Muscle of leg (tissue), 11 donors: Measurements from ENCODE around the gene ZNF486. TPM values are rescaled to one million over a fixed set of nuclear protein-coding genes. Genes with fewer than 3 reads are reported as not detected.
"Not testable (repeated sequence)": the region's sequence is repeated elsewhere in the genome, so short reads cannot be mapped to it uniquely, and the experiment has no call there.

Source experiments
- DNase-seq: peaks from one replicate; pipeline ENCODE4 v3.0.0; 2013
- H3K27ac ChIP-seq: one replicate; pipeline ENCODE4 v1.5.1; 2013; ENCODE audit warnings: mild to moderate bottlenecking, low read length, control low read depth
- H3K27me3 ChIP-seq: one replicate; pipeline ENCODE4 v1.6.1; 2013; ENCODE audit warnings: low read length; ENCODE audit not compliant: control insufficient read depth, insufficient read depth
- H3K36me3 ChIP-seq: one replicate; pipeline ENCODE4 v1.6.1; 2013; ENCODE audit warnings: low read length; ENCODE audit not compliant: control insufficient read depth, insufficient read depth
- H3K4me1 ChIP-seq: one replicate; pipeline ENCODE4 v1.6.1; 2013; ENCODE audit warnings: low read length; ENCODE audit not compliant: control insufficient read depth, insufficient read depth
- H3K4me3 ChIP-seq: one replicate; pipeline ENCODE4 v1.5.1; 2013; ENCODE audit warnings: low read length, control low read depth
- H3K9me3 ChIP-seq: replicated peaks from 2 replicates; pipeline ENCODE4 v1.6.1; 2013; ENCODE audit warnings: low read depth, low read length; ENCODE audit not compliant: control insufficient read depth
- WGBS: methylation state at CpG from one replicate; pipeline ENCODE4 v1.1.5; 2013; ENCODE audit warnings: missing lambda C conversion rate; ENCODE audit not compliant: insufficient coverage; 5-methylcytosine and 5-hydroxymethylcytosine counted together
- polyA plus RNA-seq, 8 donors: library from polyadenylated mRNA; unstranded; fragments of 120-200 nt; gene quantifications; one replicate each; pipeline versions ENCODE4 v1.2.1 to v1.2.3, GENCODE V29; 2013; ENCODE audit warnings: inconsistent platforms in 1 of 8, low replicate concordance in 1 of 8; ENCODE audit not compliant: insufficient read length in 8 of 8, insufficient read depth in 1 of 8
- total RNA-seq: library from RNA; stranded (reverse); fragments of 120-200 nt; gene quantifications from one replicate; pipeline ENCODE4 v1.2.4, GENCODE V29; 2013

ZNF486 gene
- total and polyA plus RNA-seq, 9 donors: 4.3 to 7.5 (median 5.3) TPM

GRCh38 chr19:20214366-20214765, 47.4 kb downstream of the ZNF486 start:
- H3K27ac ChIP-seq, DNase-seq: not testable (repeated sequence)
- 93% methylated on average over 3 of the region's 26 CpGs for WGBS

GRCh38 chr19:20221605-20222004, 54.6 kb downstream of the ZNF486 start:
- not testable (repeated sequence) for H3K4me1 ChIP-seq, DNase-seq, H3K4me3 ChIP-seq, H3K27me3 ChIP-seq, H3K36me3 ChIP-seq, H3K9me3 ChIP-seq, H3K27ac ChIP-seq
- no CpG with 5 or more reads among the region's 1 CpG for WGBS

More at GRCh38 chr19:20214366-20214765, 47.4 kb downstream of the ZNF486 start:
- not testable (repeated sequence) for H3K9me3 ChIP-seq, H3K36me3 ChIP-seq, H3K4me3 ChIP-seq, H3K4me1 ChIP-seq, H3K27me3 ChIP-seq

DNA sequence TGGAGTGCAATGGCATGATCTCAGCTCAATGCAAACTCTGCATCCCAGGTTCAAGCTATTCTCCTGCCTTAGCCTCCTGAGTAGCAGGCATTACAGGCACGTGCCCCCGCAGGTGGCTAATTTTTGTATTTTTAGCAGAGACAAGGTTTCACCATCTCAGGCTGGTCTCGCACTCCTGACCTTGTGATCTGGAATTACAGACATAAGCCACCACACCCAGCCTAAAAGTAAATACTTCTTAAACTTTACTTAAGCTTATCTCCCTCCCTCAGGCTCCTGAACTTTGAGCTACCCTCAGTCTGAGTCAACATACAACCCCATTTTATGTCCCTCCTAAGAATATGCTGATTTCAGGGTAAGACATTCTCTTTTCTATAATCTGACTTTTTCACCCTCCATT, 66.1 kb downstream of the ZNF486 start:
- no peak overlapping the region for H3K4me3 ChIP-seq
- WGBS: 93% methylated on average over 3 of the region's 3 CpGs

GRCh38 chr19:20235156-20235555, 68.1 kb downstream of the ZNF486 start:
- Histone ChIP-seq H3K27ac (no peak overlapping the region), H3K4me1 (peaks cover 7% of the 10 kb centered on the region), H3K4me3 (no peak overlapping the region), H3K27me3 (no peaks in the 10 kb centered on the region), H3K9me3 (no peaks in the 10 kb centered on the region), H3K36me3 (no peaks in the 10 kb centered on the region)
- DNase-seq: no peak
- 100% methylated on average over 2 of the region's 8 CpGs for WGBS

More for the DNA sequence above, 66.1 kb downstream of the ZNF486 start:
- H3K27ac ChIP-seq: no peak overlapping the region
- DNase-seq: no peak
- no peaks in the 10 kb centered on the region for H3K36me3 ChIP-seq
- peaks cover 7% of the 10 kb centered on the region for H3K4me1 ChIP-seq
- no peaks in the 10 kb centered on the region for H3K27me3 ChIP-seq
- peaks cover 2% of the 10 kb centered on the region for H3K9me3 ChIP-seq

GRCh38 chr19:20237773-20238623, 71.0 kb downstream of the ZNF486 start:
- Histone ChIP-seq H3K36me3 (no peaks in the 10 kb centered on the region), H3K4me1 (peaks cover 7% of the 10 kb centered on the region), H3K9me3 (no peaks in the 10 kb centered on the region), H3K4me3 (peak overlapping the region; percentile 77), H3K27ac (peak overlapping the region; percentile 86), H3K27me3 (no peaks in the 10 kb centered on the region)
- WGBS: under 1% methylated on average over 35 of the region's 36 CpGs
- peak; percentile 97 for DNase-seq

DNA sequence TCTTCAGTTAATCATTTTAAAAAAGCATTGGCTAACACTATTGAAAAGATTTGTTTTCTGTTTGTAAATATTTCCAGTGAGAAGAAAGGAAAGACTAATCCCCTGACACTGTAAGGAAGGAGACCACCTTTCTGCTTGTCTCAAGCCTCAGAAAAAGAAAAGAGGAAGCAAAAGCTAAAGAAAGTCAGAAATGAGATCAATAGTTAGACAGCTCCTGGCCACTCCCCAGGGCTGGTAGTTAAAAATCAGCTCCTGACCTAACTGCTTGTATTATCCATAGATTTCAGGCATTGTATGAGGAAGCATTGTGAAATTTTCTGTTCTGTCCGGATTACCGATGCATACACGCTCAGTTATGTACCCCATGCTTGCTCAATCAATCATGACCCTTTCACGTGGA, 76.6 kb downstream of the ZNF486 start:
- no peak for DNase-seq
- Histone ChIP-seq H3K9me3 (no peaks in the 10 kb centered on the region), H3K36me3 (no peaks in the 10 kb centered on the region), H3K27me3 (no peaks in the 10 kb centered on the region), H3K4me1 (no peaks in the 10 kb centered on the region), H3K4me3 (no peak overlapping the region), H3K27ac (no peak overlapping the region)
- WGBS: 80% methylated on average over 1 of the region's 4 CpGs

GRCh38 chr19:20244356-20244755, 77.3 kb downstream of the ZNF486 start:
- WGBS: 77% methylated on average over 2 of the region's 3 CpGs

GRCh38 chr19:20245309-20245708, 78.3 kb downstream of the ZNF486 start:
- Histone ChIP-seq H3K4me3 (no peak overlapping the region), H3K27ac (no peak overlapping the region), H3K27me3 (no peaks in the 10 kb centered on the region), H3K4me1 (no peaks in the 10 kb centered on the region), H3K36me3 (no peaks in the 10 kb centered on the region), H3K9me3 (no peaks in the 10 kb centered on the region)
- DNase-seq: no peak

More at GRCh38 chr19:20244356-20244755, 77.3 kb downstream of the ZNF486 start:
- H3K27me3 ChIP-seq: no peaks in the 10 kb centered on the region
- H3K4me1 ChIP-seq: no peaks in the 10 kb centered on the region
- no peak overlapping the region for H3K27ac ChIP-seq
- no peaks in the 10 kb centered on the region for H3K36me3 ChIP-seq
- H3K4me3 ChIP-seq: no peak overlapping the region
- no peaks in the 10 kb centered on the region for H3K9me3 ChIP-seq
- no peak for DNase-seq

DNA sequence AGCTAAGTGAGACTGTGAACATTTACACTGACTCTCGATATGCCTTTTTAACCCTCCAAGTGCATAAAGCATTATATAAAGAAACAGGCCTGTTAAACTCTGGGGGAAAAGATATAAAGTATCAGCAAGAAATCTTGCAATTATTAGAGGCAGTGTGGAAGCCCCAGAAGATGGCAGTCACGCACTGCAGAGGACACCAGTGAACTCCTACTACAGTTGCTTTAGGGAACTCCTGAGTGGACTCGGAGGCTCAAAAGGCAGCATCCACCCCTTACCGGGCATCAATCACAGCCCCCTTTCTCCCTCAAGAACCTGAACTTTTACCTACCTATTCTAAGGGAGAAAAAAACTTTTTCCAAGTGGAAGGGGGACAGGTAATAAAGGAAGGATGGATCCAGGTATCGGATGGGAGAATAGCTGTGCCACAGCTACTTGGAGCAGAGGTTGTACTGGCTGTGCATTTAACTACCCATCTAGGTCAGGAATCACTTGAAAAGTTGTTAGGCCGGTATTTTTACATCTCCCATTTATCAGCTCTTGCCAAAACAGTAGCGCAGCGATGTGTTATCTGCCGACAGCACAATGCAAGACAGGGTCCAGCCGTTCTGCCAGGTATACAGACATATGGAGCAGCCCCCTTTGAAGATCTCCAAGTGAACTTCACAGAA, 80.1 kb downstream of the ZNF486 start:
- Histone ChIP-seq H3K36me3 (no peaks in the 10 kb centered on the region), H3K9me3 (no peaks in the 10 kb centered on the region), H3K4me3 (no peak overlapping the region), H3K4me1 (no peaks in the 10 kb centered on the region), H3K27me3 (no peaks in the 10 kb centered on the region), H3K27ac (no peak overlapping the region)
- 45% methylated on average over 2 of the region's 10 CpGs for WGBS
- DNase-seq: peak; percentile 30

GRCh38 chr19:20248258-20248657, 81.2 kb downstream of the ZNF486 start:
- not testable (repeated sequence) for DNase-seq, H3K4me1 ChIP-seq, H3K9me3 ChIP-seq, H3K27ac ChIP-seq, H3K36me3 ChIP-seq, H3K4me3 ChIP-seq, H3K27me3 ChIP-seq
- WGBS: no CpG with 5 or more reads among the region's 2 CpGs
